Measurements from ENCODE around the gene SLC17A5.

DNA sequence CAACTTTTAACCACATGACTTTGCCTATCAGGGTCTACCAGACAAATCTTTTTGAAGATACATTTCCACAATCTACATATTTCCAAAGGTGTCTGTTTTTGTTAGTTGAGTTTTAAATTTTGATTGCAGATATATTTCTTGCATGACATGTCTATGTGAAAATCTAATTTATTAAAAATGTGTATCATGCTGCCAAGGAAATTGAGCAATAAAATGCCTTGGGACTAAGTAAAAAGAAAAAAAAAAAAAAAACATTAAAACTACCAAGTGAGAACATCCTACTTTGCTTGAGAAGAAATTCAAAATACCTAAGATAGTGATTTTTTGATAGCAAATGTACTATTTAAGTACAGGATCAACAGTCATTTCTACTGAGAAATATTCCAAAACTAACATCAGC is 17.7 kb downstream of the SLC17A5 start:
- TF ChIP-seq, protein P1, sequence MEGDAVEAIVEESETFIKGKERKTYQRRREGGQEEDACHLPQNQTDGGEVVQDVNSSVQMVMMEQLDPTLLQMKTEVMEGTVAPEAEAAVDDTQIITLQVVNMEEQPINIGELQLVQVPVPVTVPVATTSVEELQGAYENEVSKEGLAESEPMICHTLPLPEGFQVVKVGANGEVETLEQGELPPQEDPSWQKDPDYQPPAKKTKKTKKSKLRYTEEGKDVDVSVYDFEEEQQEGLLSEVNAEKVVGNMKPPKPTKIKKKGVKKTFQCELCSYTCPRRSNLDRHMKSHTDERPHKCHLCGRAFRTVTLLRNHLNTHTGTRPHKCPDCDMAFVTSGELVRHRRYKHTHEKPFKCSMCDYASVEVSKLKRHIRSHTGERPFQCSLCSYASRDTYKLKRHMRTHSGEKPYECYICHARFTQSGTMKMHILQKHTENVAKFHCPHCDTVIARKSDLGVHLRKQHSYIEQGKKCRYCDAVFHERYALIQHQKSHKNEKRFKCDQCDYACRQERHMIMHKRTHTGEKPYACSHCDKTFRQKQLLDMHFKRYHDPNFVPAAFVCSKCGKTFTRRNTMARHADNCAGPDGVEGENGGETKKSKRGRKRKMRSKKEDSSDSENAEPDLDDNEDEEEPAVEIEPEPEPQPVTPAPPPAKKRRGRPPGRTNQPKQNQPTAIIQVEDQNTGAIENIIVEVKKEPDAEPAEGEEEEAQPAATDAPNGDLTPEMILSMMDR (IDR thresholded peaks at IDR 0.05; ENCODE audit: low read length) = no peak
- TF ChIP-seq EZH2phosphoT487 (IDR thresholded peaks at IDR 0.05; ENCODE audit: low read length) = no peak
- TF ChIP-seq EZH2 (optimal IDR thresholded peaks at IDR 0.05; ENCODE audit: low read depth, low read length) = no peak

All from MM.1S (cell line).